Measurements from ENCODE around the gene ELP2.
A peak's percentile ranks its signal among the peaks of the same experiment; 100 is the strongest.
"Not testable (repeated sequence)": the region's sequence is repeated elsewhere in the genome, so short reads cannot be mapped to it uniquely, and the experiment has no call there.

Gene ELP2

GRCh38 chr18:36160959-36161371, 31.3 kb downstream of the ELP2 start:
- no peak for DNase-seq (ENCODE audit: low spot score)

GRCh38 chr18:36162981-36163380, 33.3 kb downstream of the ELP2 start:
- no peak for DNase-seq (ENCODE audit: low spot score)

- DNase-seq (ENCODE audit: low spot score) = no peak
These were observed 38.1 kb downstream of the ELP2 start for GRCh38 chr18:36167692-36168218.

- not testable (repeated sequence) for DNase-seq (ENCODE audit: low spot score)
These were observed 38.6 kb downstream of the ELP2 start for GRCh38 chr18:36168296-36168695.

GRCh38 chr18:36169938-36170337, 40.2 kb downstream of the ELP2 start:
- no peak for DNase-seq (ENCODE audit: low spot score)

- DNase-seq (ENCODE audit: low spot score) = no peak
These were observed 45.8 kb downstream of the ELP2 start for GRCh38 chr18:36175481-36175880.

- DNase-seq (ENCODE audit: low spot score) = peak; percentile 14
These were observed 46.5 kb downstream of the ELP2 start for GRCh38 chr18:36176177-36176584.

GRCh38 chr18:36176711-36177110, 47.0 kb downstream of the ELP2 start:
- DNase-seq (ENCODE audit: low spot score) = no peak

GRCh38 chr18:36177913-36178312, 48.2 kb downstream of the ELP2 start:
- no peak for DNase-seq (ENCODE audit: low spot score)

- no peak for DNase-seq (ENCODE audit: low spot score)
These were observed 50.1 kb downstream of the ELP2 start for GRCh38 chr18:36179562-36180355.

GRCh38 chr18:36181441-36181840, 51.7 kb downstream of the ELP2 start:
- DNase-seq (ENCODE audit: low spot score) = no peak

- DNase-seq (ENCODE audit: low spot score) = no peak
These were observed 52.3 kb downstream of the ELP2 start for GRCh38 chr18:36181898-36182506.

- no peak for DNase-seq (ENCODE audit: low spot score)
These were observed 53.3 kb downstream of the ELP2 start for GRCh38 chr18:36183033-36183432.

- DNase-seq (ENCODE audit: low spot score) = no peak
These were observed 54.3 kb downstream of the ELP2 start for GRCh38 chr18:36183987-36184386.

GRCh38 chr18:36185157-36185556, 55.5 kb downstream of the ELP2 start:
- no peak for DNase-seq (ENCODE audit: low spot score)

- DNase-seq (ENCODE audit: low spot score) = no peak
These were observed 56.3 kb downstream of the ELP2 start for GRCh38 chr18:36185901-36186460.

GRCh38 chr18:36186461-36187192, 56.9 kb downstream of the ELP2 start:
- DNase-seq (ENCODE audit: low spot score) = peak; percentile 30

- DNase-seq (ENCODE audit: low spot score) = peak; percentile 52
These were observed 57.6 kb downstream of the ELP2 start, which contains the start of gene MOCOS for GRCh38 chr18:36187193-36187825. MOCOS (plus strand) TSS chr18:36187497; CDS start chr18:36187540, 43 bp downstream.

GRCh38 chr18:36187826-36188721, 58.4 kb downstream of the ELP2 start:
- peak; percentile 9 for DNase-seq (ENCODE audit: low spot score)

GRCh38 chr18:36188916-36189315, 59.2 kb downstream of the ELP2 start:
- DNase-seq (ENCODE audit: low spot score) = no peak

- no peak for DNase-seq (ENCODE audit: low spot score)
These were observed 59.8 kb downstream of the ELP2 start for GRCh38 chr18:36189486-36189885.

Data from SW480 (cell line).